Measurements from ENCODE around the gene SOX4.

Gene SOX4

GRCh38 chr6:21612067-21612745 is 18.7 kb downstream of the SOX4 start:
- no peak for DNase-seq (ENCODE audit: low read depth in 2 of 2, low spot score in 1 of 2)

DNA sequence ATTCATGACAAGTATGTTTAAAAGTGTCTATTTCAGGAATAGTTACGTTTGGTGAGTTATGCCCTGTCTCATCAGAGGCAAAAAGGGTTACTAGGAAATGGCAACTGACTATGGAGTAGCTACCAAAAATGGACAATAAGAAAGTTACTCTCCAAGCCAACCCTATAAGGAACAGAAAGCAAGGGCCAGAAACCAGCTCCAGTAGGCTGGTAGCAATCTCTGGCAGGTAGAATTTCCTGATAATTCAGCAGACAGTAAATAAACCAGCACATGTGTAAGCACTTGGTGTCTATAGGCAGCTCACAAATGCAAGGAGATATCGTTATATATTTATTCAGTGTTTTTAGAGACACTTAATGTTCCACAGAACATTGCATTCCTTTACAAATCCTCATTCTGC is 20.3 kb downstream of the SOX4 start:
- DNase-seq (ENCODE audit: low read depth in 2 of 2, low spot score in 1 of 2) = no peak

DNA sequence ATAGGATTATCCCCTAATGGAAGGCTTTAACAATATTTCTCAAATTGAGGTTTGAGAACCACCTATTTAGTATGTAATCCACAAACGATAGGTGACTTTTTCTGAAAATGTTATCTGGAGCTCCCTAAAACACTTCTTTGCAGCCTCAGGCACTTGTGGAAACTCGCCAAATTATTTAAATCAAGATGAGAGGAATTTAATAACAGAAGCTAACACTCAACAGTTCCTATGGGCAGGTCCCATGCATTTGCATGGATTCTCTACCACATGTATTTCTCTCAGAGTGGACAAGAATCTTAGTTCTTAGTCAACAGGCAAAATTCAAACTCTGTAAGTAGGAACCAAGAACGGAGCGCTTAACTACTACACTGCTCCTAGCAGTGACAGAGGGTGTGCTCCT is 20.7 kb downstream of the SOX4 start:
- DNase-seq (ENCODE audit: low read depth in 2 of 2, low spot score in 1 of 2) = no peak

DNA sequence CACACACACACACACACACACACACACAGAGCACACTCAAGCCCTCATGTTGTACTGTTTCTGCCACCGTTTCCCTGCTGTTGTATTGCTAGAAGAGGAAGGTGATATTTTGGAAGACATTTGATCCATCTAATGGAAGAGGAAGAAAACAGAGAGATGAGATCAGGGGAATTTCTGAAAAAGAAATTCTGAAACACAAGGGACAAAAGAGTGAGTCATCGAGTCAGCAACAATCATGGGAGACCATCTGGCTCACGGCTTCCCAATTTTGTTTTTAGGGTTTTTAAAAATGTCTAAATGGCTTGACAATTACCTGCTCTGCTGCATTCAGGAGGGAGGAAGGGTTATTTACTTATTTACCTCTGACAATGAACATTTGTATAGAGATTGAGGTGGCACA is 22.0 kb downstream of the SOX4 start:
- no peak for DNase-seq (ENCODE audit: low read depth in 2 of 2, low spot score in 1 of 2)

- no peak for DNase-seq (ENCODE audit: low read depth in 2 of 2, low spot score in 1 of 2)
These were observed 22.5 kb downstream of the SOX4 start for GRCh38 chr6:21616005-21616404.

- no peak for DNase-seq (ENCODE audit: low read depth in 2 of 2, low spot score in 1 of 2)
These were observed 32.1 kb downstream of the SOX4 start for GRCh38 chr6:21625642-21626041.

DNA sequence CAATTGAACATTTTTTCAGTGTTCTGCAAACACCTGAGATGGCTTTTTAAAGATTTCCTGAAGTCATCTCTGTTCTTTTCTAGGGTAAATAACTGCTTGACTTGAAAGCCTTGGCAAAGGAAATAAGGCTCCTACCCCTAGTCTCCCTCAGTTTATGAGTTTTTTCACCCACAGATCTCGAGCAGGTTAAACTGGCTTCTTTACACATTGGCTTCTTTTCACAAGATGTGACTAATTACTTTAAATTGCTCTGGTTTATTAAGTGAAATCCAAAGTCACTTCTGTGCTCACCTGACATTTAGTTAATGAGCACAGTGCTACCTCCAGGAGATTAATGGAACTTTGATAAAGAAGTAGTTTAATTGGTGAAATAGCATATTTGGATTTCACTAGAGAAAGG is 33.2 kb downstream of the SOX4 start:
- no peak for DNase-seq (ENCODE audit: low read depth in 2 of 2, low spot score in 1 of 2)

DNA sequence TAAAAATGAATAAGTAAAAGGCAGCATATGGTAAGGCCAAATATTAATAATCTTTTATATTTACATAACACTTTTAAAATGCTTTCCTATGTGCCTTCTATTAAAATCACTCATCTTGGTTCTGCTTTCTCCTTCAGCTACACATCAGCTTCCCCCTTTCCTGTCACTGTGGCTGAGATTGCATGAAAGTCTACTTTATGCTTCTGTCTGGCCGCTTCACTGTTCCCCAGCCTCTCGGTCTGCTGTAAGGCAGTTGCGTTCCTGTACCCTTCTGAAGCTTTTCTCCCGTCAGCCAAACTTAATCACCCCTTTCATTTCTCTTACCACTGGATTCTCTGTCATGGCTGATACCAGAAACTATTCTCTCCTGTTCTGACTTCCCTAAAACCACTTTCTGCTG is 34.6 kb downstream of the SOX4 start:
- no peak for DNase-seq (ENCODE audit: low read depth in 2 of 2, low spot score in 1 of 2)

DNA sequence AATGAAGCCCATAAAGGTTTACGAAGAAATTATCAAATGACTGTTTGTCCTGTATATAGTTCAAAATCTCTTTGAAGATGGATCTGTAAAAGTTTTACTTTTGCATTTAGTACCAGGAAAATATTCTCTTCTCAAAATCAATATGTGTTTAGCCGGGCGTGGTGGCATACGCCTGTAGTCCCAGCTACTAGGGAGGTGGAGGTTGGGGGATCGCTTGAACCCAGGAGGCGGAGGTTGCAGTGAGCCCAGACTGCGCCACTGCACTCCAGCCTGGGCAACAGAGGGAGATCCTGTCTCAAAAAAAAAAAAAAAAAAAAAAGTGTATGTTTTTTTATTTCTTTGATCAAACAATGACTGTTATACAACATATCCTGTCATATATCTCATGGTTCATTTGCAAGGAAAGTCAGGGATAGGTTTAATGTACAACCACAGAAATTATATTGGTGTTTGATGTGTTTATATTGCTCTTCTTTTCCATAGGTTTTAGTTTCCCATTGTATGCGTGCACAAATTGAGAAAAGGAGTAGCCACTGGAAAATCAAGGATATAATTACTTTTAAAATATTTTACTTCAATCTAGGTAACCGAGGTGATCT is 40.1 kb downstream of the SOX4 start:
- DNase-seq (ENCODE audit: low read depth in 2 of 2, low spot score in 1 of 2) = no peak

- no peak for DNase-seq (ENCODE audit: low read depth in 2 of 2, low spot score in 1 of 2)
These were observed 41.0 kb downstream of the SOX4 start for GRCh38 chr6:21634582-21634981.

DNA sequence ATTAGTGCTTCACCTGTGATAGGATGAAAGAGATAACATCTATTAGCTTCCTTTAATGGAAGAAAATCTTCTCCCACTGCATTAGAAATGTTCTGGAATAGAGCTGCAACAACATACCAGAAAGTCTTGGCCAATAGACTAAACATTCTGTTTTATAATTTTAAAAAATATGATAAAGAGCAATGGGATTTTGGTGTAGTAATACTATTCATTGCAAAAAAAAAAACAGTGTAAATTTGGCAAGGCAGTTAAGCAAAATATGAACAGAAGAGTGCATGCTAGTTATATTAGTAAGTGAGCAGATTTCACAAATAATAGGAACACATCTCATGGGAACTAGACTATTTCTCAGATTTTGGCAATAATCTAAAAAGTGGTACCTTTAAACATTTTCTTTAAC is 43.3 kb downstream of the SOX4 start:
- DNase-seq (ENCODE audit: low read depth in 2 of 2, low spot score in 1 of 2) = no peak

- DNase-seq (ENCODE audit: low read depth in 2 of 2, low spot score in 1 of 2) = no peak
These were observed 45.8 kb downstream of the SOX4 start for GRCh38 chr6:21639316-21639715.
